Upper lobe of right lung (tissue), 1 donor: ENCODE data around the gene NKD2. TPM values are rescaled to one million over a fixed set of nuclear protein-coding genes. Genes with fewer than 3 reads are reported as not detected.

Experiments
- ATAC-seq: fragments of 200-7000 bp; cut with Tn5 transposase; one replicate; pipeline ENCODE4 v1.9.1; 2020; ENCODE audit warnings: mild to moderate bottlenecking, moderate library complexity
- DNase-seq: peaks from one replicate; pipeline ENCODE4 v3.0.0-alpha.2; 2020
- H3K27ac ChIP-seq: fragments of 200-600 bp; one replicate; pipeline ENCODE4 v1.8.0; 2022
- H3K27me3 ChIP-seq: fragments of 200-600 bp; one replicate; pipeline ENCODE4 v1.8.0; 2022; ENCODE audit warnings: mild to moderate bottlenecking
- H3K36me3 ChIP-seq: fragments of 200-600 bp; one replicate; pipeline ENCODE4 v1.8.0; 2022
- H3K4me1 ChIP-seq: fragments of 200-600 bp; one replicate; pipeline ENCODE4 v1.8.0; 2022
- H3K4me3 ChIP-seq: fragments of 200-600 bp; one replicate; pipeline ENCODE4 v1.8.0; 2022; ENCODE audit warnings: mild to moderate bottlenecking
- H3K9me3 ChIP-seq: fragments of 200-600 bp; one replicate; pipeline ENCODE4 v1.8.0; 2022
- intact Hi-C: fragments of 100-400 bp; cut with DNase I; formaldehyde crosslinking; loops from one replicate; pipeline ENCODE4 v1.11.0; 2022
- total RNA-seq: library from RNA; stranded (reverse); fragmentation: NEBNext Ultra II Directional; extraction: Animal tissue kit (Norgen Biotek cat#: 25700); gene quantifications from one replicate; pipeline ENCODE4 v1.2.1, GENCODE V29; 2021
- TF ChIP-seq, protein P1 (sequence below): fragments of 200-600 bp; IDR thresholded peaks from one replicate; pipeline ENCODE4 v1.8.0; 2022; ENCODE audit warnings: antibody characterized with exemption
- donor health status: DM: no; HTN: yes; CAD: no; lungs with severe emphysema.

Gene NKD2
- total RNA-seq, 1 donor from 2014 or later = 64.4 TPM

DNA sequence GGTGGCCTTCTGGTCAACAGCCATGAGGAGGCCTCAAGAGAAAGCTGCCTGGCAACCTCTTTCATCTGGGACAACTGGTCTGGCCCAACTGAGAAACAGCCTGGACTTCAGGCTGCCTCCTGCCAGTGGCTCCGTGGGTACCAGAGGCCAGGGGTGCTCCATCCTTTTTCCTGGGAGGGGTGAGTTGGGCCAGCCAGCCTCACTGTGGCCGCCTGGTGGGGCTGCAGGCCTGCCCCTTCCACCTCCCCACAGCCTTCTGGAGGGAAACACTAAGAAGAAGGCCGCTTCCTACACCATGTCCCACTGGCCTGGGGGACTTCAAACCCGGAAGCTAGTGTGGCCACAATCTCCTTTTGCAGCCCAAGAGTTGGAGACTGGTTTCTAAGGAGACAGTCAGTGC, 13.8 kb upstream of the NKD2 start:
- DNase-seq (peak; percentile 58), ATAC-seq (no peak)
- no peaks in the 10 kb centered on the region for H3K27me3 ChIP-seq
- peaks cover 17% of the 10 kb centered on the region for H3K4me1 ChIP-seq
- intact Hi-C loops = no loop called here
- no peaks in the 10 kb centered on the region for H3K9me3 ChIP-seq
- no peaks in the 10 kb centered on the region for H3K36me3 ChIP-seq
- H3K27ac ChIP-seq = peak overlapping the region; percentile 55
- no peak overlapping the region for H3K4me3 ChIP-seq
- TF ChIP-seq, protein P1, sequence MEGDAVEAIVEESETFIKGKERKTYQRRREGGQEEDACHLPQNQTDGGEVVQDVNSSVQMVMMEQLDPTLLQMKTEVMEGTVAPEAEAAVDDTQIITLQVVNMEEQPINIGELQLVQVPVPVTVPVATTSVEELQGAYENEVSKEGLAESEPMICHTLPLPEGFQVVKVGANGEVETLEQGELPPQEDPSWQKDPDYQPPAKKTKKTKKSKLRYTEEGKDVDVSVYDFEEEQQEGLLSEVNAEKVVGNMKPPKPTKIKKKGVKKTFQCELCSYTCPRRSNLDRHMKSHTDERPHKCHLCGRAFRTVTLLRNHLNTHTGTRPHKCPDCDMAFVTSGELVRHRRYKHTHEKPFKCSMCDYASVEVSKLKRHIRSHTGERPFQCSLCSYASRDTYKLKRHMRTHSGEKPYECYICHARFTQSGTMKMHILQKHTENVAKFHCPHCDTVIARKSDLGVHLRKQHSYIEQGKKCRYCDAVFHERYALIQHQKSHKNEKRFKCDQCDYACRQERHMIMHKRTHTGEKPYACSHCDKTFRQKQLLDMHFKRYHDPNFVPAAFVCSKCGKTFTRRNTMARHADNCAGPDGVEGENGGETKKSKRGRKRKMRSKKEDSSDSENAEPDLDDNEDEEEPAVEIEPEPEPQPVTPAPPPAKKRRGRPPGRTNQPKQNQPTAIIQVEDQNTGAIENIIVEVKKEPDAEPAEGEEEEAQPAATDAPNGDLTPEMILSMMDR = no peak

DNA sequence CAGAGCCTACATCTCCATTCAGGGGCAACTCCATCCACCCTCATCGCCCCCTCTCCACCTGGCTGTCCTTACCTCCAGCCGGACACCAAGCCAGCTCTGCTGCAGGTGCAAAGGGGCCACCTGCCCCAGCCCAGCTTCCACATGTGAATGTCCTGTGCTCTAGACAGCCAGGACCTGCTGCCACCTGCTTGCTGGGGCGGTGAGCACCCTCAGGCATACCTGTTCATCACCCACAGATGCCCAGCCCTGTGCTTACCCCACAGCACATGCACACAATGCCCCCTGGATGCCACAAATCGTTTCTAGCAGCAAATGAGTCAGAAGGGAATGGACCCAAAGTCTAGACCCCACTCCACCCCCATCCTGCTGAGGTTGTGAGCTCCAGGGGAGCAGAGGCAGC, 13.3 kb upstream of the NKD2 start:
- no peaks in the 10 kb centered on the region for H3K36me3 ChIP-seq

DNA sequence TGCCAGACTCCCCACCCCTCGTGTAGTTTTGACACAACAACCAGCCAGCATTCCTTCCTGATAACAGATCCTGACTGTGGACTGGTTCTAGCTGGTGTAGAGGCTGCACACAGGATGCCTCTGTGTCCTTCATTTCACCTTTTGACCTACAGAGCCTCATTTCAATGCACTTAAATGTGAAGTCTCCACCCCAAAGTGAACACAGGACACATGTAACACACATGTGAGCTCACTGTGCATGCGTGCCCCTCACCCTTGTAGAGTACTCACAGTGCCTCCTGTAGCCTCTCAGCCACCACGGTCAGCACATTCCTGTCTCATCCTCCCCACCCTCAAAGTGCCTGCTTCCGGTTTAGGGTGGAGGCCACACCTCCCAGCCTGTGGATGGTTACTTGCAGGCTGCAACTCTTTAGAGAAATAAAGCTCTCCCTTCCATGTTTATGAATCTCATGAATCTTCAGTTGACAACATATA, 11.6 kb upstream of the NKD2 start:
- no peaks in the 10 kb centered on the region for H3K36me3 ChIP-seq
- intact Hi-C loops = no loop called here
- peak overlapping the region; percentile 83 for H3K27ac ChIP-seq
- H3K4me1 ChIP-seq = peaks cover 8% of the 10 kb centered on the region
- DNase-seq = peak; percentile 58
- TF ChIP-seq, protein P1 = no peak
- ATAC-seq = peak; percentile 53
- H3K9me3 ChIP-seq = no peaks in the 10 kb centered on the region
- no peaks in the 10 kb centered on the region for H3K27me3 ChIP-seq
- H3K4me3 ChIP-seq = no peak overlapping the region

More for the DNA sequence above, 13.3 kb upstream of the NKD2 start:
- peak; percentile 57 for DNase-seq
- TF ChIP-seq, protein P1 = no peak
- intact Hi-C loops = no loop called here
- H3K27me3 ChIP-seq = no peaks in the 10 kb centered on the region
- H3K27ac ChIP-seq = peak overlapping the region; percentile 83
- ATAC-seq = no peak
- no peaks in the 10 kb centered on the region for H3K9me3 ChIP-seq
- H3K4me1 ChIP-seq = peaks cover 13% of the 10 kb centered on the region
- H3K4me3 ChIP-seq = no peak overlapping the region

DNA sequence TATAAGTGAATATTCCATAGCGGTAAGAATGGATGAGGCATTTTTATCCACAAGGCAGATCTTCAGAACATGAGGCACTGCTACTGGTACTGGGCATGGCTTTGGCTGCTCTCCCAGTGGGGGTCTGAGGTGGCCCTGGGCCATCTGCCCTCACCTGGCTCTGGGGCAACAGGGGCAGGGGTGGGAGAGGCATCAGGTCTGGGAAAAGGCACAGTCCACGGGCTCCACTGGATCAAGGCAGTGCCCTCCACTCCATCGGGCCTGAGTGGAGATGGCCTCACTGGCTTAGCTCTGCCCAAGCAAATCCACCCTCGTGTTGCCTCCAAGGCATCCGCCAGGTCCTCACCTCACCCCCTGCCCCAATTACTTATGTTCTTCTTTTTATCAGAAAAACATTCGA, 10.9 kb upstream of the NKD2 start:
- Histone ChIP-seq H3K27ac (peak overlapping the region; percentile 83), H3K9me3 (no peaks in the 10 kb centered on the region), H3K4me3 (no peak overlapping the region), H3K36me3 (no peaks in the 10 kb centered on the region), H3K4me1 (peaks cover 8% of the 10 kb centered on the region), H3K27me3 (no peaks in the 10 kb centered on the region)
- DNase-seq (peak; percentile 39), ATAC-seq (no peak)
- TF ChIP-seq, protein P1 = no peak
- intact Hi-C loops = no loop called here

DNA sequence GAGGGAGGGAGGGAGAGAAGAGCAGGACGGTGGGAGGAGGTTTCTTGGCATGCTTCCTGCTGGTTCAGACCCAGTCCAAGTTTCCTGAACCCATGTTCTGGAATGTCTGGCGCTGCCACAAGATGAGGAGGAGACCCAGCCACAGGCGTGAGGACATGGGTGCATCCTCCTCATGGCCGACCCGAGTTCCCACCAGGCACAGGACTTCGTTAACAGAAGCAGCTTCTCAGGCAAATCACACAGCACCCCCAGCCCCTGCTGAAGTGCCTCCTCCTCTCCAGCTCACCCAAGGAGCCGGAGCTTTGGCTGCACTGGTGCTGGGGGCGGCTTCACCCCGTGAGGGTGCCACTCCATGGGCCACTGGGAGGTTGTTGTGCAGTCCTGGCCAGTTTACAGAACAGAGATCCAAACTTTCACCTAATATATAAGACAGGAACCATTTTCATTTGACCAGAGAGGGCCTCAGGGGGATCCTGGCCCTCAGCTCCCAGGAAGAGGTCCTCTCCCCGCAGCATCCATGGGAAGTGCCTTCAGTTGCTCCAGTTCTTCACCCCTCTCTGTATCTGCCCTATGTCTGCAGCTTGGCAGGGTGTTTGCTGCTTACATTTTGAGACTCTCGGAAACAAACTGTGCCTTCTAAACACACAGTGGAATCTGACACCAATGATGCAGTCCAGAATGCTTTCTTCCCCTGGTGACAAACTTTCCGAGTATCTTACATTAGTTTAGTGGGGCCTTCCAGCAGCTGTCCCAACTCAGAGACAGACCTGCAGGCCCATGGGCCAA, 10.2 kb upstream of the NKD2 start:
- H3K36me3 ChIP-seq = no peaks in the 10 kb centered on the region
- no peak overlapping the region for H3K4me3 ChIP-seq
- peak; percentile 58 for DNase-seq
- intact Hi-C loops = no loop called here
- no peaks in the 10 kb centered on the region for H3K9me3 ChIP-seq
- ATAC-seq = no peak
- H3K4me1 ChIP-seq = peaks cover 8% of the 10 kb centered on the region
- peak overlapping the region; percentile 82 for H3K27ac ChIP-seq
- H3K27me3 ChIP-seq = no peaks in the 10 kb centered on the region
- TF ChIP-seq, protein P1 = no peak
